GM23338 (cell line): Measurements from ENCODE around the gene OSBPL3.

Experiments
- EZH2 ChIP-seq: fragments of 200-600 bp; sonication (generic); IDR thresholded peaks from one replicate; pipeline ENCODE4 v1.8.0; 2017; ENCODE audit warnings: antibody characterized with exemption, mild to moderate bottlenecking, low read depth; ENCODE audit not compliant: unreplicated experiment
- EZH2phosphoT487 ChIP-seq: fragments of 200-600 bp; sonication (generic); IDR thresholded peaks from one replicate; pipeline ENCODE4 v1.8.1; 2018; ENCODE audit warnings: antibody characterized with exemption; ENCODE audit not compliant: unreplicated experiment
- JUNB ChIP-seq: IDR thresholded peaks from one replicate; pipeline ENCODE4 v1.6.1; 2016; ENCODE audit warnings: antibody characterized with exemption; ENCODE audit not compliant: unreplicated experiment
- POLR2AphosphoS5 ChIP-seq: IDR thresholded peaks from 2 replicates; pipeline ENCODE4 v1.6.1; 2016; ENCODE audit warnings: antibody characterized with exemption, low read depth
- TF ChIP-seq, protein P1 (sequence below), 2 experiments: fragments of 200-600 bp in 1 of 2; sonication (generic) in 1 of 2; conservative IDR thresholded peaks; 2 replicates each; pipeline versions ENCODE4 v1.5.1 to v1.6.1; 2016 to 2017; ENCODE audit warnings: antibody characterized with exemption in 2 of 2, low read depth in 2 of 2, mild to moderate bottlenecking in 2 of 2, moderate library complexity in 1 of 2
- TF ChIP-seq, protein P2 (sequence below): IDR thresholded peaks from one replicate; pipeline ENCODE4 v1.6.1; 2018; ENCODE audit warnings: antibody characterized with exemption; ENCODE audit not compliant: unreplicated experiment
- TF ChIP-seq, protein P3 (sequence below): IDR thresholded peaks from 2 replicates; pipeline ENCODE4 v1.6.1; 2016; ENCODE audit warnings: antibody characterized with exemption

DNA sequence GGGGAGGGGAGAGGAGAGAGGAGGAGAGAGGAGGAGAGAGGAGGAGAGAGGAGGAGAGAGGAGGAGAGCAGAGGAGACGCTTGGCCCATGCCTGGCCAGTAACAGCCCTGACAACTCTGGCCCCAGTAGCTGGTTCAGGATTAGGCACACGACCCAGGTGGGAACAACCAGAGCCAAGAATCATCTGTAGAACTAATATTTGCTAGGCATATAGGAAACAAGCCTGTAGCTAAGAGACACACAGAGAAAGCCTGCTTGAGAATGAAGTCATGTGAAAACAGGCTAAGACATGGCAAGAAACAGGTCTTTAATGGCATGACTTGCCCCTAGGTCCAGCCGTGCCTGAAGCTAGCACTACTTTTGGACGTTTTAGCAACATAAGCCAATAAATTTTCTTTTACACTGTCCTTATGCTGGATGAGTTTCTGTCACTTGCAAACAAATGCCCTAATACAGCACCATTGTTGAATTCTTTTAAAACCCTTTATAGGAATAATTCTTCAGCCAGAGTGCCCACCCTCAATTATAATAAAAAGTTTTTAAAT is 17.5 kb downstream of the OSBPL3 start:
- TF ChIP-seq, protein P1, sequence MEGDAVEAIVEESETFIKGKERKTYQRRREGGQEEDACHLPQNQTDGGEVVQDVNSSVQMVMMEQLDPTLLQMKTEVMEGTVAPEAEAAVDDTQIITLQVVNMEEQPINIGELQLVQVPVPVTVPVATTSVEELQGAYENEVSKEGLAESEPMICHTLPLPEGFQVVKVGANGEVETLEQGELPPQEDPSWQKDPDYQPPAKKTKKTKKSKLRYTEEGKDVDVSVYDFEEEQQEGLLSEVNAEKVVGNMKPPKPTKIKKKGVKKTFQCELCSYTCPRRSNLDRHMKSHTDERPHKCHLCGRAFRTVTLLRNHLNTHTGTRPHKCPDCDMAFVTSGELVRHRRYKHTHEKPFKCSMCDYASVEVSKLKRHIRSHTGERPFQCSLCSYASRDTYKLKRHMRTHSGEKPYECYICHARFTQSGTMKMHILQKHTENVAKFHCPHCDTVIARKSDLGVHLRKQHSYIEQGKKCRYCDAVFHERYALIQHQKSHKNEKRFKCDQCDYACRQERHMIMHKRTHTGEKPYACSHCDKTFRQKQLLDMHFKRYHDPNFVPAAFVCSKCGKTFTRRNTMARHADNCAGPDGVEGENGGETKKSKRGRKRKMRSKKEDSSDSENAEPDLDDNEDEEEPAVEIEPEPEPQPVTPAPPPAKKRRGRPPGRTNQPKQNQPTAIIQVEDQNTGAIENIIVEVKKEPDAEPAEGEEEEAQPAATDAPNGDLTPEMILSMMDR (conservative IDR thresholded peaks at IDR 0.05; ENCODE audit: low read depth in 2 of 2), result no peak
- TF ChIP-seq EZH2, result no peak
- no peak for TF ChIP-seq JUNB
- TF ChIP-seq EZH2phosphoT487, result no peak
- TF ChIP-seq, protein P2, sequence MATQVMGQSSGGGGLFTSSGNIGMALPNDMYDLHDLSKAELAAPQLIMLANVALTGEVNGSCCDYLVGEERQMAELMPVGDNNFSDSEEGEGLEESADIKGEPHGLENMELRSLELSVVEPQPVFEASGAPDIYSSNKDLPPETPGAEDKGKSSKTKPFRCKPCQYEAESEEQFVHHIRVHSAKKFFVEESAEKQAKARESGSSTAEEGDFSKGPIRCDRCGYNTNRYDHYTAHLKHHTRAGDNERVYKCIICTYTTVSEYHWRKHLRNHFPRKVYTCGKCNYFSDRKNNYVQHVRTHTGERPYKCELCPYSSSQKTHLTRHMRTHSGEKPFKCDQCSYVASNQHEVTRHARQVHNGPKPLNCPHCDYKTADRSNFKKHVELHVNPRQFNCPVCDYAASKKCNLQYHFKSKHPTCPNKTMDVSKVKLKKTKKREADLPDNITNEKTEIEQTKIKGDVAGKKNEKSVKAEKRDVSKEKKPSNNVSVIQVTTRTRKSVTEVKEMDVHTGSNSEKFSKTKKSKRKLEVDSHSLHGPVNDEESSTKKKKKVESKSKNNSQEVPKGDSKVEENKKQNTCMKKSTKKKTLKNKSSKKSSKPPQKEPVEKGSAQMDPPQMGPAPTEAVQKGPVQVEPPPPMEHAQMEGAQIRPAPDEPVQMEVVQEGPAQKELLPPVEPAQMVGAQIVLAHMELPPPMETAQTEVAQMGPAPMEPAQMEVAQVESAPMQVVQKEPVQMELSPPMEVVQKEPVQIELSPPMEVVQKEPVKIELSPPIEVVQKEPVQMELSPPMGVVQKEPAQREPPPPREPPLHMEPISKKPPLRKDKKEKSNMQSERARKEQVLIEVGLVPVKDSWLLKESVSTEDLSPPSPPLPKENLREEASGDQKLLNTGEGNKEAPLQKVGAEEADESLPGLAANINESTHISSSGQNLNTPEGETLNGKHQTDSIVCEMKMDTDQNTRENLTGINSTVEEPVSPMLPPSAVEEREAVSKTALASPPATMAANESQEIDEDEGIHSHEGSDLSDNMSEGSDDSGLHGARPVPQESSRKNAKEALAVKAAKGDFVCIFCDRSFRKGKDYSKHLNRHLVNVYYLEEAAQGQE, result no peak
- TF ChIP-seq POLR2AphosphoS5, result no peak
- TF ChIP-seq, protein P3, sequence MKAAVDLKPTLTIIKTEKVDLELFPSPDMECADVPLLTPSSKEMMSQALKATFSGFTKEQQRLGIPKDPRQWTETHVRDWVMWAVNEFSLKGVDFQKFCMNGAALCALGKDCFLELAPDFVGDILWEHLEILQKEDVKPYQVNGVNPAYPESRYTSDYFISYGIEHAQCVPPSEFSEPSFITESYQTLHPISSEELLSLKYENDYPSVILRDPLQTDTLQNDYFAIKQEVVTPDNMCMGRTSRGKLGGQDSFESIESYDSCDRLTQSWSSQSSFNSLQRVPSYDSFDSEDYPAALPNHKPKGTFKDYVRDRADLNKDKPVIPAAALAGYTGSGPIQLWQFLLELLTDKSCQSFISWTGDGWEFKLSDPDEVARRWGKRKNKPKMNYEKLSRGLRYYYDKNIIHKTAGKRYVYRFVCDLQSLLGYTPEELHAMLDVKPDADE, result no peak
